ENCODE measurements around the gene CLDN4.
"Not testable (repeated sequence)": the region's sequence is repeated elsewhere in the genome, so short reads cannot be mapped to it uniquely, and the experiment has no call there.

DNA sequence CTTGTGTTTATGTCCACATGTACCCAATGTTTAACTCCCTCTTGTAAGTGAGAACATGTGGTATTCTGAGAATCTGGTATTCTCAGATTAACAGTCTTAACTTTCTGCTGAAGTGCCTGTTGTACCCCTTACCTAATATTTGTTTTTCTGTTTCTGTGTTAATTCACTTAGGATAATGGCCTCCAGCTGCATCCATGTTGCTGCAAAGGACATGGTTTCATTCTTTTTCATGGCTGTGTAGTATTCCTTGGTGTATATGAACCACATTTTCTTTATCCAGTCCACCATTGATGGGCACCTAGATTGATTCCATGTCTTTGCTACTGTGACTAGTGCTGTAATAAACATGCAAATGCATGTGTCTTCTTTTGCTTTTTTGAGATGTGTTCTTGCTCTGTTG, 35.6 kb upstream of the CLDN4 start:
- TF ChIP-seq, protein P1, sequence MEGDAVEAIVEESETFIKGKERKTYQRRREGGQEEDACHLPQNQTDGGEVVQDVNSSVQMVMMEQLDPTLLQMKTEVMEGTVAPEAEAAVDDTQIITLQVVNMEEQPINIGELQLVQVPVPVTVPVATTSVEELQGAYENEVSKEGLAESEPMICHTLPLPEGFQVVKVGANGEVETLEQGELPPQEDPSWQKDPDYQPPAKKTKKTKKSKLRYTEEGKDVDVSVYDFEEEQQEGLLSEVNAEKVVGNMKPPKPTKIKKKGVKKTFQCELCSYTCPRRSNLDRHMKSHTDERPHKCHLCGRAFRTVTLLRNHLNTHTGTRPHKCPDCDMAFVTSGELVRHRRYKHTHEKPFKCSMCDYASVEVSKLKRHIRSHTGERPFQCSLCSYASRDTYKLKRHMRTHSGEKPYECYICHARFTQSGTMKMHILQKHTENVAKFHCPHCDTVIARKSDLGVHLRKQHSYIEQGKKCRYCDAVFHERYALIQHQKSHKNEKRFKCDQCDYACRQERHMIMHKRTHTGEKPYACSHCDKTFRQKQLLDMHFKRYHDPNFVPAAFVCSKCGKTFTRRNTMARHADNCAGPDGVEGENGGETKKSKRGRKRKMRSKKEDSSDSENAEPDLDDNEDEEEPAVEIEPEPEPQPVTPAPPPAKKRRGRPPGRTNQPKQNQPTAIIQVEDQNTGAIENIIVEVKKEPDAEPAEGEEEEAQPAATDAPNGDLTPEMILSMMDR (IDR thresholded peaks at IDR 0.05), result not testable (repeated sequence)
- TF ChIP-seq POLR2A (IDR thresholded peaks at IDR 0.05), result not testable (repeated sequence)

All from lower leg skin (tissue), 3 donors.